NCI-H1048 (cell line): Measurements from ENCODE around the gene SLC6A1.

Experiments
- DNase-seq: peaks from one replicate; lab custom pipeline; 2025; lab: John Stamatoyannopoulos, UW

Gene SLC6A1

GRCh38 chr3:11019116-11019819 lies 26.7 kb downstream of the SLC6A1 start:
- no peak for DNase-seq

GRCh38 chr3:11020764-11021163 lies 28.2 kb downstream of the SLC6A1 start:
- no peak for DNase-seq

GRCh38 chr3:11021611-11022011 lies 29.1 kb downstream of the SLC6A1 start:
- no peak for DNase-seq

- DNase-seq = no peak
Observed at GRCh38 chr3:11022115-11022514, 29.6 kb downstream of the SLC6A1 start.

- DNase-seq = no peak
Observed at GRCh38 chr3:11024181-11024580, 31.6 kb downstream of the SLC6A1 start.

GRCh38 chr3:11029948-11030347 lies 37.4 kb downstream of the SLC6A1 start:
- no peak for DNase-seq

- no peak for DNase-seq
Observed at GRCh38 chr3:11033871-11034270, 41.3 kb downstream of the SLC6A1 start.

GRCh38 chr3:11034309-11034985 lies 41.9 kb downstream of the SLC6A1 start:
- no peak for DNase-seq

GRCh38 chr3:11035757-11036505 lies 43.4 kb downstream of the SLC6A1 start:
- no peak for DNase-seq

GRCh38 chr3:11037241-11037873 lies 44.8 kb downstream of the SLC6A1 start:
- DNase-seq = no peak

- no peak for DNase-seq
Observed at GRCh38 chr3:11037976-11038375, 45.4 kb downstream of the SLC6A1 start.

- no peak for DNase-seq
Observed at GRCh38 chr3:11045536-11045935, 53.0 kb downstream of the SLC6A1 start.

GRCh38 chr3:11047500-11047899 lies 55.0 kb downstream of the SLC6A1 start:
- no peak for DNase-seq

GRCh38 chr3:11050666-11051323 lies 58.2 kb downstream of the SLC6A1 start:
- no peak for DNase-seq

GRCh38 chr3:11053926-11054503 lies 61.5 kb downstream of the SLC6A1 start:
- DNase-seq = no peak

GRCh38 chr3:11054739-11055438 lies 62.3 kb downstream of the SLC6A1 start:
- no peak for DNase-seq

- no peak for DNase-seq
Observed at GRCh38 chr3:11055496-11055895, 62.9 kb downstream of the SLC6A1 start.

- no peak for DNase-seq
Observed at GRCh38 chr3:11056531-11057050, 64.0 kb downstream of the SLC6A1 start.

GRCh38 chr3:11057655-11058054 lies 65.1 kb downstream of the SLC6A1 start:
- no peak for DNase-seq

- no peak for DNase-seq
Observed at GRCh38 chr3:11059090-11059798, 66.7 kb downstream of the SLC6A1 start.
